GM23338 (cell line): Measurements from ENCODE around the gene EXD3. TPM values are rescaled to one million over a fixed set of nuclear protein-coding genes. Genes with fewer than 3 reads are reported as not detected.

Source experiments
- ATAC-seq: fragments of 200-7000 bp; cut with Tn5 transposase; 3 replicates; pipeline ENCODE4 v1.9.1; 2020
- DNase-seq: peaks from one replicate; pipeline ENCODE4 v3.0.0-alpha.2; 2015; ENCODE audit warnings: low spot score
- H2AFZ ChIP-seq: fragments of 200-600 bp; sonication (generic); 2 replicates; pipeline ENCODE4 v1.8.0; 2016; ENCODE audit warnings: antibody characterized with exemption, mild to moderate bottlenecking, moderate library complexity
- H3F3A ChIP-seq: fragments of 200-600 bp; sonication (generic); replicated peaks from 2 replicates; pipeline ENCODE4 v1.8.0; 2017; ENCODE audit warnings: antibody characterized with exemption, mixed run types, low read depth
- H3K27ac ChIP-seq: fragments of 200-600 bp; sonication (generic); 2 replicates; pipeline ENCODE4 v1.6.1; 2016; ENCODE audit warnings: low read depth
- H3K27me3 ChIP-seq: fragments of 200-600 bp; sonication (generic); 2 replicates; pipeline ENCODE4 v1.8.0; 2016; ENCODE audit warnings: mild to moderate bottlenecking, mixed run types, moderate library complexity; ENCODE audit not compliant: insufficient read depth
- H3K36me3 ChIP-seq: fragments of 200-600 bp; sonication (generic); 2 replicates; pipeline ENCODE4 v1.8.0; 2016; ENCODE audit warnings: mild to moderate bottlenecking; ENCODE audit not compliant: insufficient read depth
- H3K4me1 ChIP-seq: fragments of 200-600 bp; sonication (generic); 2 replicates; pipeline ENCODE4 v1.8.0; 2016; ENCODE audit warnings: mild to moderate bottlenecking, moderate library complexity; ENCODE audit not compliant: insufficient read depth
- H3K4me2 ChIP-seq: fragments of 200-600 bp; sonication (generic); 2 replicates; pipeline ENCODE4 v1.7.1; 2017; ENCODE audit warnings: mixed run types
- H3K4me3 ChIP-seq: fragments of 200-600 bp; sonication (generic); 2 replicates; pipeline ENCODE4 v1.6.1; 2016; ENCODE audit warnings: mixed run types
- H3K79me2 ChIP-seq: fragments of 200-600 bp; sonication (generic); replicated peaks from 2 replicates; pipeline ENCODE4 v1.8.0; 2017; ENCODE audit warnings: mild to moderate bottlenecking; ENCODE audit not compliant: insufficient read depth
- H3K9me2 ChIP-seq: fragments of 200-600 bp; sonication (generic); 2 replicates; pipeline ENCODE4 v1.8.0; 2017; ENCODE audit not compliant: insufficient read depth
- H4K20me1 ChIP-seq: fragments of 200-600 bp; sonication (generic); replicated peaks from 2 replicates; pipeline ENCODE4 v1.8.0; 2017; ENCODE audit warnings: mild to moderate bottlenecking; ENCODE audit not compliant: insufficient read depth
- H3K27ac Mint-ChIP-seq: 2 replicates; pipeline ENCODE4 v1.8.0; 2020; ENCODE audit warnings: inconsistent platforms, mild to moderate bottlenecking, moderate library complexity, mixed read lengths
- H3K27me3 Mint-ChIP-seq: 3 replicates; pipeline ENCODE4 v1.8.0; 2022; ENCODE audit warnings: low read depth, mild to moderate bottlenecking, moderate library complexity, mixed read lengths, inconsistent platforms; ENCODE audit not compliant: insufficient read depth, poor library complexity
- H3K36me3 Mint-ChIP-seq: 3 replicates; pipeline ENCODE4 v1.8.0; 2021; ENCODE audit warnings: low read depth, mild to moderate bottlenecking, inconsistent platforms, moderate library complexity, mixed read lengths
- H3K4me1 Mint-ChIP-seq: 3 replicates; pipeline ENCODE4 v1.8.0; 2020; ENCODE audit warnings: mild to moderate bottlenecking, inconsistent platforms, mixed read lengths
- H3K4me3 Mint-ChIP-seq: 3 replicates; pipeline ENCODE4 v1.8.0; 2021; ENCODE audit warnings: moderate library complexity, mild to moderate bottlenecking, inconsistent platforms, mixed read lengths
- H3K9me3 Mint-ChIP-seq: 3 replicates; pipeline ENCODE4 v1.8.0; 2020; ENCODE audit warnings: moderate library complexity, mild to moderate bottlenecking, inconsistent platforms, mixed read lengths
- CREB1 ChIP-seq: fragments of 250-450 bp; sonication (Bioruptor Pico); IDR thresholded peaks from 2 replicates; pipeline ENCODE4 v1.5.0; 2020; ENCODE audit warnings: low read depth, mild to moderate bottlenecking, moderate library complexity
- CTCF ChIP-seq, 2 experiments: fragments of 200-600 bp in 1 of 2; sonication (generic) in 1 of 2; conservative IDR thresholded peaks; 2 replicates each; pipeline versions ENCODE4 v1.5.1 to v1.6.1; 2016 to 2017; ENCODE audit warnings: antibody characterized with exemption in 2 of 2, low read depth in 2 of 2, mild to moderate bottlenecking in 2 of 2, moderate library complexity in 1 of 2
- ETS1 ChIP-seq: IDR thresholded peaks from 2 replicates; pipeline ENCODE4 v1.6.1; 2016; ENCODE audit warnings: antibody characterized with exemption
- EZH2 ChIP-seq: fragments of 200-600 bp; sonication (generic); IDR thresholded peaks from one replicate; pipeline ENCODE4 v1.8.0; 2017; ENCODE audit warnings: antibody characterized with exemption, mild to moderate bottlenecking, low read depth; ENCODE audit not compliant: unreplicated experiment
- EZH2phosphoT487 ChIP-seq: fragments of 200-600 bp; sonication (generic); IDR thresholded peaks from one replicate; pipeline ENCODE4 v1.8.1; 2018; ENCODE audit warnings: antibody characterized with exemption; ENCODE audit not compliant: unreplicated experiment
- JUNB ChIP-seq: IDR thresholded peaks from one replicate; pipeline ENCODE4 v1.6.1; 2016; ENCODE audit warnings: antibody characterized with exemption; ENCODE audit not compliant: unreplicated experiment
- NANOG ChIP-seq: IDR thresholded peaks from 2 replicates; pipeline ENCODE4 v1.6.1; 2016; ENCODE audit warnings: antibody characterized with exemption, borderline replicate concordance
- POLR2AphosphoS5 ChIP-seq: IDR thresholded peaks from 2 replicates; pipeline ENCODE4 v1.6.1; 2016; ENCODE audit warnings: antibody characterized with exemption, low read depth
- STAT1 ChIP-seq: IDR thresholded peaks from one replicate; pipeline ENCODE4 v1.6.1; 2016; ENCODE audit warnings: antibody characterized with exemption; ENCODE audit not compliant: unreplicated experiment
- ZNF331 ChIP-seq: fragments of 250-450 bp; sonication (Bioruptor Pico); IDR thresholded peaks from 2 replicates; pipeline ENCODE4 v1.5.0; 2020; ENCODE audit warnings: low read depth, mild to moderate bottlenecking, moderate library complexity
- polyA plus RNA-seq: library from polyadenylated mRNA; unstranded; fragments of >200 nt; fragmentation: Nextera tagmentation; extraction: Ambion mirVana; gene quantifications from 2 replicates; pipeline ENCODE4 v1.2.1, GENCODE V29; 2016
- total RNA-seq: library from RNA; depleted of rRNA; stranded (reverse); fragments of >200 nt; shearing (Covaris generic); gene quantifications from 2 replicates; pipeline ENCODE4 v1.2.3, GENCODE V29; 2014

Gene EXD3
- total and polyA plus RNA-seq, 2 experiments from 2014 or later, result 3.6 to 9.7 TPM

GRCh38 chr9:137457406-137458193 is 34.6 kb upstream of the EXD3 start:
- H3K9me3 Mint-ChIP-seq, result no peaks in the 10 kb centered on the region
- H3K79me2 ChIP-seq, result no peaks in the 10 kb centered on the region
- no peaks in the 10 kb centered on the region for H3K27me3 ChIP-seq
- H3F3A ChIP-seq, result 0 out of 2 replicates have a peak, but pooled peaks cover 3% of the 10 kb centered on the region
- peaks cover 9% of the 10 kb centered on the region for H3K27me3 Mint-ChIP-seq
- H3K4me1 ChIP-seq, result peaks cover 6% of the 10 kb centered on the region; the same call in 1 of the 2 replicates
- no peaks in the 10 kb centered on the region; the same call in 1 of the 2 replicates for H4K20me1 ChIP-seq
- no peak for TF ChIP-seq ETS1
- TF ChIP-seq CTCF (conservative IDR thresholded peaks at IDR 0.05; ENCODE audit: low read depth in 2 of 2), result no peak
- no peak for TF ChIP-seq JUNB
- no peak for TF ChIP-seq EZH2phosphoT487
- no peak for TF ChIP-seq EZH2
- no peak for TF ChIP-seq CREB1 (CRISPR knock-in tag)
- TF ChIP-seq NANOG, result no peak
- no peak for TF ChIP-seq STAT1
- no peak for TF ChIP-seq ZNF331 (CRISPR knock-in tag)
- H3K27ac Mint-ChIP-seq, result no peak overlapping the region
- H3K4me3 ChIP-seq, result peak overlapping the region; percentile 71
- ATAC-seq, result no peak
- H3K36me3 Mint-ChIP-seq, result peaks cover 3% of the 10 kb centered on the region; the same call in 1 of the 3 replicates
- peaks cover 8% of the 10 kb centered on the region; the same call in 2 of the 3 replicates for H3K4me1 Mint-ChIP-seq
- peak overlapping the region; percentile 83 for H3K4me2 ChIP-seq
- H3K36me3 ChIP-seq, result peaks cover 2% of the 10 kb centered on the region; the same call in 1 of the 2 replicates
- H3K27ac ChIP-seq, result no peak overlapping the region
- DNase-seq, result no peak
- no peak overlapping the region for H2AFZ ChIP-seq
- no peaks in the 10 kb centered on the region for H3K9me2 ChIP-seq
- peak overlapping the region; percentile 34; the same call in 1 of the 3 replicates for H3K4me3 Mint-ChIP-seq

- no peak for DNase-seq
- H3K9me3 Mint-ChIP-seq, result no peaks in the 10 kb centered on the region
- H3K4me1 Mint-ChIP-seq, result peaks cover 8% of the 10 kb centered on the region; the same call in 2 of the 3 replicates
- no peak for ATAC-seq
- Histone ChIP-seq H3K4me3 (no peak overlapping the region), H3K27ac (no peak overlapping the region), H2AFZ (no peak overlapping the region), H3K4me1 (peaks cover 6% of the 10 kb centered on the region; the same call in 1 of the 2 replicates), H3K9me2 (no peaks in the 10 kb centered on the region), H3K4me2 (no peak overlapping the region), H3F3A (0 out of 2 replicates have a peak, but pooled peaks cover 3% of the 10 kb centered on the region), H3K27me3 (no peaks in the 10 kb centered on the region), H4K20me1 (no peaks in the 10 kb centered on the region; the same call in 1 of the 2 replicates), H3K79me2 (no peaks in the 10 kb centered on the region), H3K36me3 (peaks cover 6% of the 10 kb centered on the region; the same call in 1 of the 2 replicates)
- H3K27ac Mint-ChIP-seq, result no peak overlapping the region
- peaks cover 9% of the 10 kb centered on the region for H3K27me3 Mint-ChIP-seq
- peaks cover 3% of the 10 kb centered on the region; the same call in 1 of the 3 replicates for H3K36me3 Mint-ChIP-seq
- no peak overlapping the region; the same call in 2 of the 3 replicates for H3K4me3 Mint-ChIP-seq
- TF ChIP-seq POLR2AphosphoS5, result no peak
Observed at GRCh38 chr9:137456864-137457405, 34.0 kb upstream of the EXD3 start.
